OCI-LY3 (cell line): ENCODE results near the gene CKS2.

Experiments used
- H2AFZ ChIP-seq: fragments of 200-600, 300-600 bp; shearing (Covaris generic); 2 replicates; pipeline ENCODE4 v1.6.0; 2014; ENCODE audit warnings: antibody characterized with exemption, low read depth, low read length
- H3K27ac ChIP-seq: fragments of 200-600, 300-600 bp; sonication (generic); 2 replicates; pipeline ENCODE4 v1.5.1; 2014; ENCODE audit warnings: mild to moderate bottlenecking, low read length, moderate library complexity, mixed read lengths
- H3K27me3 ChIP-seq: fragments of 200-600, 300-600 bp; sonication (generic); 2 replicates; pipeline ENCODE4 v1.6.1; 2014; ENCODE audit warnings: low read depth, low read length, mixed read lengths
- H3K36me3 ChIP-seq: fragments of 200-600, 300-600 bp; sonication (generic); replicated peaks from 2 replicates; pipeline ENCODE3; 2014; ENCODE audit warnings: low read depth, low read length, mixed read lengths
- H3K4me1 ChIP-seq: fragments of 300-600, 200-600 bp; sonication (generic); 2 replicates; pipeline ENCODE4 v1.6.1; 2014; ENCODE audit warnings: low read length, mixed read lengths
- H3K4me2 ChIP-seq: fragments of 200-600, 300-600 bp; sonication (generic); 2 replicates; pipeline ENCODE4 v1.6.1; 2014; ENCODE audit warnings: low read length, mixed read lengths
- H3K4me3 ChIP-seq: fragments of 300-600, 200-600 bp; sonication (generic); 2 replicates; pipeline ENCODE4 v1.5.1; 2014; ENCODE audit warnings: antibody characterized with exemption, mild to moderate bottlenecking, low read length, moderate library complexity
- H3K79me2 ChIP-seq: fragments of 300-600, 200-600 bp; shearing (Covaris generic); 2 replicates; pipeline ENCODE4 v1.6.1; 2014; ENCODE audit warnings: mild to moderate bottlenecking, low read length, mixed read lengths
- H3K9ac ChIP-seq: fragments of 300-600, 200-600 bp; shearing (Covaris generic); 2 replicates; pipeline ENCODE4 v1.6.0; 2014; ENCODE audit warnings: mild to moderate bottlenecking, low read length, moderate library complexity
- H3K9me3 ChIP-seq: fragments of 200-600, 300-600 bp; shearing (Covaris generic); 2 replicates; pipeline ENCODE4 v1.6.1; 2014; ENCODE audit warnings: low read length, mixed read lengths; ENCODE audit not compliant: insufficient read depth
- H4K20me1 ChIP-seq: fragments of 200-600, 300-600 bp; sonication (generic); 2 replicates; pipeline ENCODE4 v1.6.1; 2016; ENCODE audit warnings: low read length, mixed read lengths; ENCODE audit not compliant: insufficient read depth
- EZH2phosphoT487 ChIP-seq: fragments of 200-600 bp; shearing (Covaris generic); IDR thresholded peaks from 2 replicates; pipeline ENCODE4 v1.6.1; 2018; ENCODE audit warnings: antibody characterized with exemption, mixed run types, low read depth
- TF ChIP-seq, protein P1 (sequence below): fragments of 200-600, 300-600 bp; sonication (generic); IDR thresholded peaks from 2 replicates; pipeline ENCODE4 v1.5.1; 2014; ENCODE audit warnings: antibody characterized with exemption, low read length, low read depth

Gene CKS2

DNA sequence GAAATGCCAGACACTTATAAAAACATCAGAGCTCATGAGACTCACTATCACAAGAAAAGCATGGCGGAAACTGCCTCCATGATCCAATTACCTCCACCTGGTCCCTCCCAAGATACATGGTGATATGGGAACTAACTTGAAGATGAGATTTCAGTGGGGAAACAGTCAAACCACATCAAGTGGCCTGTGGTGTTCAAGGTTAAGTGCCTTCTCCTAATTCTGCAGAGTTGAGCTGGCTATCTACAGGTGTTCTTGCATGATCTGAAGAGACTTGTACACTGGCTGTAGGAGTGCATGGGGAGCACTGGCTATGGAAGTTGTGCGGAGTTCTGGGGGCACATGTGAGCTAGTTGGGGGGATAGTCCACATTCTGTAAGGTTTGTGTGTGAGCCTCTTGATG, 34.0 kb upstream of the CKS2 start:
- Histone ChIP-seq H3K4me2 (no peak overlapping the region), H3K4me1 (no peaks in the 10 kb centered on the region), H3K27me3 (no peaks in the 10 kb centered on the region), H2AFZ (no peak overlapping the region), H3K36me3 (no peaks in the 10 kb centered on the region), H4K20me1 (no peaks in the 10 kb centered on the region), H3K79me2 (no peaks in the 10 kb centered on the region), H3K9me3 (peaks cover 15% of the 10 kb centered on the region; the same call in 1 of the 2 replicates), H3K27ac (no peak overlapping the region), H3K9ac (no peak overlapping the region), H3K4me3 (no peak overlapping the region)
- no peak for TF ChIP-seq EZH2phosphoT487
- TF ChIP-seq, protein P1, sequence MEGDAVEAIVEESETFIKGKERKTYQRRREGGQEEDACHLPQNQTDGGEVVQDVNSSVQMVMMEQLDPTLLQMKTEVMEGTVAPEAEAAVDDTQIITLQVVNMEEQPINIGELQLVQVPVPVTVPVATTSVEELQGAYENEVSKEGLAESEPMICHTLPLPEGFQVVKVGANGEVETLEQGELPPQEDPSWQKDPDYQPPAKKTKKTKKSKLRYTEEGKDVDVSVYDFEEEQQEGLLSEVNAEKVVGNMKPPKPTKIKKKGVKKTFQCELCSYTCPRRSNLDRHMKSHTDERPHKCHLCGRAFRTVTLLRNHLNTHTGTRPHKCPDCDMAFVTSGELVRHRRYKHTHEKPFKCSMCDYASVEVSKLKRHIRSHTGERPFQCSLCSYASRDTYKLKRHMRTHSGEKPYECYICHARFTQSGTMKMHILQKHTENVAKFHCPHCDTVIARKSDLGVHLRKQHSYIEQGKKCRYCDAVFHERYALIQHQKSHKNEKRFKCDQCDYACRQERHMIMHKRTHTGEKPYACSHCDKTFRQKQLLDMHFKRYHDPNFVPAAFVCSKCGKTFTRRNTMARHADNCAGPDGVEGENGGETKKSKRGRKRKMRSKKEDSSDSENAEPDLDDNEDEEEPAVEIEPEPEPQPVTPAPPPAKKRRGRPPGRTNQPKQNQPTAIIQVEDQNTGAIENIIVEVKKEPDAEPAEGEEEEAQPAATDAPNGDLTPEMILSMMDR = no peak

DNA sequence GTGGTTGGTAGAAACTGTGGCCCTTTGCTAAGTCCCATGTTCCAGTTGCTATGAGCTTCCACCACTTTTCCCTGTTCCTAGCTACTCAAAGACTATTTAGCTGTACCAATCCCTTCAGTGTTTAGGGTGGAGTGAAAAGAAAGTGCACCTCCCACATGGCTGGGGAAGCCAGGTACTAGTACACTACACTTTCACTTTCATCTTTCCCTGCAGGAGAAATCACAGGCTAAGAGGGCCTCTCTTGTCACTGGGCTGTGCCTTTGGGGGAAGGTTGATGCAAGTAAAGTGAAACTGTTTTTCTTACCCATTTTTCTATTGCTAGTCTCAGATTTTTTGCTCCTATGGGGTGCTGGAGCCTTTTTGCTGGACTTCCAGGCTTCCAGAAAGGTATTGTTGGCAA, 33.5 kb upstream of the CKS2 start:
- no peak for TF ChIP-seq EZH2phosphoT487
- H3K4me3 ChIP-seq = no peak overlapping the region
- H2AFZ ChIP-seq = no peak overlapping the region
- H3K27me3 ChIP-seq = no peaks in the 10 kb centered on the region
- H3K4me2 ChIP-seq = no peak overlapping the region
- H3K9me3 ChIP-seq = peaks cover 15% of the 10 kb centered on the region; the same call in 1 of the 2 replicates
- H3K79me2 ChIP-seq = no peaks in the 10 kb centered on the region
- H4K20me1 ChIP-seq = no peaks in the 10 kb centered on the region
- no peak overlapping the region for H3K9ac ChIP-seq
- no peaks in the 10 kb centered on the region for H3K4me1 ChIP-seq
- no peaks in the 10 kb centered on the region for H3K36me3 ChIP-seq
- no peak overlapping the region for H3K27ac ChIP-seq

DNA sequence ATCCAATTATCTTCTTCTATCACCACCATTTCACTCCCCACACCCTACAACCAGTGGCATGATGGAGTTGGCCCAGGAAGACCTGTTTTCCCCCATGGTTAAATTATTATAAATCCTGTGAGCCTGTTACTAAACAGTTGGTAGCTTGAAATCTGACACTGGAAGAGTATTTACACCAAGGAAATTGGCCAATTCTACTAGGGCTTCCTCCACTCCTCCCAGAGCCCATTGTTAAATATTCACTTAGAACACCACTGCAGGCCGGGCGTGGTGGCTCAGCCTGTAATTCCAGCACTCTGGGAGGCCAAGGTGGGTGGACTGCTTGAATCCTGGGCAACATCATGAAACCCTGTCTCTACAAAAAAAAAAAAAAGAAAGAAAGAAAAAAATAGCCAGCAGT, 32.4 kb upstream of the CKS2 start:
- H3K27ac ChIP-seq = no peak overlapping the region
- no peaks in the 10 kb centered on the region for H4K20me1 ChIP-seq
- no peak for TF ChIP-seq EZH2phosphoT487
- TF ChIP-seq, protein P1 = no peak
- H3K4me3 ChIP-seq = no peak overlapping the region
- no peak overlapping the region for H2AFZ ChIP-seq
- peaks cover 12% of the 10 kb centered on the region; the same call in 1 of the 2 replicates for H3K9me3 ChIP-seq
- no peaks in the 10 kb centered on the region for H3K79me2 ChIP-seq
- no peaks in the 10 kb centered on the region for H3K36me3 ChIP-seq
- no peaks in the 10 kb centered on the region for H3K4me1 ChIP-seq
- H3K4me2 ChIP-seq = no peak overlapping the region
- no peak overlapping the region for H3K9ac ChIP-seq
- no peaks in the 10 kb centered on the region for H3K27me3 ChIP-seq

DNA sequence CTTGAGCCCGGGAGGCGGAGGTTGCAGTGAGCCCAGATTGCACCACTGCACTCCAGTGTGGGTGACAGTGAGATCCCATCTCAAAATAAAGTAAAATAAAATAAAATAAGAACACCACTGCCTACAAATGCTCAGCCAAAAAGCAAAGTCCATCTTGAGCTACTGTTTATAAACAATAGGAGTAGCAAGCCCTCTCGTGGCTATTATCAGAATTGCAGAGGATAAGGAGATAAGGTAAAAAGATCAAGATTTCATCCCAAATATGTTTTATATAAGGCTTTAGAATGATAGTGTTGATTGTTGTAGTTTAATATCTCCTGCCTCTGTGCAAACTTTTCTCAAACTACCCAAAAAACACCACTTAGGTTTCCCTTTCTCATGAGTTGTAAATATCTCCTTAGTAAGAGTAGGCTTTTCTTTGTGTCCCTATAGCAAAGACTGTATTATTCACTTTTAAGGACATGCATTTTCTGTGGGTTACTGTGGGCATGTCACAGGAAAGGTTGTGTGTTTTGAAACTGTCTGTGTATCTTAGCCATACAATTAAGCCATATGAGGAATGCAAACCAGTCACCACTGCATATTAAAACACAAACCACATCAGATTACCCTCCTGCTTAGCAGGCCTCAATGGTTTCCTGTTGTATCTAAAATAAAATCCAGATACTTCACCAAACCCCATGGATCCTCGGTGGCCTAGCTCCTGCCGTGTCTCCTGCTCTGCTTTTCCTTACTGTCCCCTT, 31.8 kb upstream of the CKS2 start:
- Histone ChIP-seq H3K27ac (no peak overlapping the region), H3K4me3 (no peak overlapping the region), H3K4me1 (no peaks in the 10 kb centered on the region), H2AFZ (no peak overlapping the region), H3K9me3 (peaks cover 7% of the 10 kb centered on the region; the same call in 1 of the 2 replicates), H3K27me3 (no peaks in the 10 kb centered on the region), H4K20me1 (no peaks in the 10 kb centered on the region), H3K36me3 (no peaks in the 10 kb centered on the region), H3K79me2 (no peaks in the 10 kb centered on the region), H3K9ac (no peak overlapping the region), H3K4me2 (no peak overlapping the region)
- TF ChIP-seq, protein P1 = peak; percentile 70
- TF ChIP-seq EZH2phosphoT487 = no peak
